HG03060 (cell line): ENCODE data around the gene SEMA6B.

Experiments
- ATAC-seq: cut with Tn5 transposase; IDR thresholded peaks from one replicate; pipeline ENCODE4 v1.9.1; 2021; ENCODE audit warnings: low read depth, moderate number of reproducible peaks; ENCODE audit not compliant: unreplicated experiment

The SEMA6B gene

GRCh38 chr19:4511300-4512054, 48.0 kb downstream of the SEMA6B start:
- ATAC-seq = no peak

DNA sequence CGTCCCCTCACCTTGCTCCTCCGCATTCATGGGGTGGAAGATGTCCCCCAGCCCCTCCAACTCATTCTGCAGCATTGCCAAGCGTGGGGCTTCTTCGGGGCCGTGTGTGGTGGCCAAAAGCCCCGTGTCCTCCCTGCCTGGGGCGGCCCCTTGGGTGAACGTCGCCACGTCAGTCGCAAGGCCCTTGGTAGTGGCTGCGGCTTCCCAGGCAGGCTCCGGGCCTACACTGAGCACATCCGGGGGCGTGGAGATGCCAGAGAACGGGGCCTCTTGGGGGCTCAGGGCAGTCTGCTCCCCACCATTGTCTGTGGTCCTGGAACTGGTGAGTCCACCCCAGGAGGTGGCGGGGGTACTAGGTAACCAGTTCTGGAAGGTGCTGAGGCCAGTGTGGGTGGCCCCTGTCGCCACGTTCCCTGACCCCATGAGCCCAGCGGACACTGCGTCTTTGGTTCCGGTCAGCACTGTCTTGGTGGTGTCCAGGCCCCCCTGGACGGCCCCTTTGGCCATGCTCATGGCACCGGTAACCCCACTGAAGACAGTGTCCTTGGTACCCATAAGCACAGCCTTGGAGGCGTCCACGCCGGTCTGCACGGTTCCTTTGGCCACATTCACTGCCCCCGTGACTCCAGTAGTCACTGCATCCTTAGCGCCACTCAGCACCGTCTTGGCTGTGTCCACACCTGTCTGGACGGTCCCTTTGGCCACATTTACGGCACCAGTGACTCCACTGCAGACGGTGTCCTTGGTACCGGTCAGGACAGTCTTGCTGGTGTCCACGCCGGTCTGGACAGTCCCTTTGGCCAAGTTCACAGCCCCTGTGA, 48.8 kb downstream of the SEMA6B start:
- no peak for ATAC-seq

GRCh38 chr19:4508698-4509097, 50.8 kb downstream of the SEMA6B start:
- no peak for ATAC-seq

- ATAC-seq = no peak
These were observed 51.7 kb downstream of the SEMA6B start for GRCh38 chr19:4507804-4508203.

- no peak for ATAC-seq
These were observed 52.4 kb downstream of the SEMA6B start for GRCh38 chr19:4507150-4507452.

- no peak for ATAC-seq
These were observed 52.9 kb downstream of the SEMA6B start for GRCh38 chr19:4506449-4507149.

DNA sequence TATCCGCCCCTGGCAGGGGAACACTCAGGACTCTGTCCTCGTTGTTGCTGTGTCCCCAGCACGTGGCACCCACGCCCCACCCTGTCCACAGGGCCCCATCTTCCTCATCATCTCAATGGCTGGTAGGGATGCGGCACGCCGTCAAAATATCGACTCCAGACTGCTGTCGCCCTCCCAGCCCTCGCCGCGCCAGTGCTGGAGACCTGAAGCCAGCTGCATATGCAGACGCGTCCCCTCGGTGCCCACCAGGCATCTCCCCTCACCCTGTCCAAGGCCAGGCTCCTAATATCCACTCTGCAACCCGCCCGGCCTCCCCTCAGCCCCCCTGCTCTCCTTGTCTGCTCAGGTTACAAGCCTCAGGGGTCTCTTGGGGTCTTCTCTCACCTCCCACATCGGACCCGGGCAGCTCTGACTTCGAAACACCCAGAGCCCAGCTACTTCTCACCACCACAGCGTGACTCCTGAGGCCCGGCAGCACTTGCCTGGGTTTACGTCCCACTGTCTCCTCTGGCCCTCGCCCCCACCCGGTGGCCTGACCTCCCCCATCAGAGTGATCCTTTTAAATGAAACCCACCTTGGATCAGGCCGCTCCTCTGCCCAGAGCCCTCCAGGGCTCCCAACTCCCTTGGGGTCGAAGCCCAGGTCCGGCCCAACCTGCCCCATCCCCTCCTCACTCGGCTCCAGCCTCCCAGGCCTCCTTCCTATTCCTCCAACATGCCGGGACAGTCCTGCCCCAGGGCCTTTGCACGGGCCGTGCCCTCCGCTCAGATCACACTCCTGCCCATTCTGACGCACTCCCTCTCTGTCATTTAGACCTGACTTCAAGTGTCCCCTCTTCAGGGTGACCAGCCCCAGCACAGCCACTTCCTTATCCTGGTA, 53.7 kb downstream of the SEMA6B start:
- no peak for ATAC-seq

DNA sequence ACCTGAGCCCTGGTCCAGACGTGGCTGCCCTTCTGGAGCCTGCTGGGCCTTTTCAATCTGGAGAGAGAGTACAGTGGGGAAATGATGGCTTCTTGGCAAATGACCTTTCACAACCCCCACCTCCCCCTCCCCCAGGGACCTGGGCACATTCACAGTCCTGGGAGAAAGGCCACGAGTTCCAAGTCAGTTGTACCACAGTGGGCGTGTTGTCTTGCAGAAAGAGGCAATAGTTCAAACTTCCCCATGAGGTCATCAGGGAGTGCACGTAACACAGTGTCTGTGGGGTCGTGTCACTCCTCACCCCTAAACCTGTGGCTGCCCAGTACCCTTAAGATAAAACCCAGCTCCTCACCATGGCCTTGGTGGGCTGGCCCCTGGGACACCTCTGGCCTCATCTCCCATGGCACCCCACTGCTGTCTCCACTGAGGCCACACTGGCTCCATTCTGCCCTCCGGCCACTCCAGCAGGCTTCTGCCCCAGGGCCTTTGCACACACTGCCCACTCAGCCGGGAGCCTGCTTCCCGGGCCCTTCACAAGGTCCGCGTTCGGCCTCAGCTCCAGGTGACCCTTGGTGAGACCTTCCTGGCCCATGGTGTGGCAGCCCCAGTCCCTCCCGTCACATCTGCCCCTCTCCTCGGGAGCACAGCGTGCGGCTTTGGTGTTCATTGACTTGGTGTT, 54.5 kb downstream of the SEMA6B start:
- ATAC-seq = no peak

DNA sequence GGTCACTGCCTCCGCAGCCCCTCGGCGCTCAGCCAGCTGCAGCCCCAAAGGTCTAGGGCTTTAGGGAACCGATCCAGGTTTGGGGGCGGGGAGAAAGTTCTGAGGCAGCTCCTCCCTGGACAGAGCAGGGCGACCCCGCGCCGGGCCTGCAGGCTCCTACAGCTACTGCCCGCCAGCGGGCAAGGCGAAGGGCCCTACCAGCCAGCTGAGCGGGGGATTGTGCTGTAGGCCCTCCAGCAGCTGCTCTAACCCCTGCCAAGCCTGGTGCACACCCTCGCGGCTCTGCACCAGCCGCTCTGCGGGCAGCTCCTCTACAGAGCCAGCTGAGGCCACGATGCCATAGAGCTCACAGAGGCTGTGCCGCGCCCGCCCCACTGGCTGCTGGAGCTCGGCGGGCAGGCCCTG, 55.2 kb downstream of the SEMA6B start:
- no peak for ATAC-seq

DNA sequence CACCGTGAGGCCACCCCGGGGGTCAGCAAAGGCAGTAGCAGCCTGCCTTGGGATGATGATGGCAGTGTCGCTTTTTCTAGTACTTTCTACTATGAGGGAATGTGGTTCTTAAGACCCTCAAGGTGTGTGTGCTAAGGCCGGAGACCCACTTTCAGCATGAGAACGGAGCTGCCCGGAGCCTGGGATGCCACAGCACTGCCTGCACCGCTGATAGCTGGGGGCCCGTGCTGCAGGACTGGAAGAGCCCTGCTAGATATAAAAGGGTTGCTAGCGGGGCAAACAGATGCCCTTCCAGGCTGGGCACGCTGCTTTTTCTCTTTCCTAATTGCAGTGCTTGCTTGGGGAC, 55.7 kb downstream of the SEMA6B start:
- no peak for ATAC-seq

DNA sequence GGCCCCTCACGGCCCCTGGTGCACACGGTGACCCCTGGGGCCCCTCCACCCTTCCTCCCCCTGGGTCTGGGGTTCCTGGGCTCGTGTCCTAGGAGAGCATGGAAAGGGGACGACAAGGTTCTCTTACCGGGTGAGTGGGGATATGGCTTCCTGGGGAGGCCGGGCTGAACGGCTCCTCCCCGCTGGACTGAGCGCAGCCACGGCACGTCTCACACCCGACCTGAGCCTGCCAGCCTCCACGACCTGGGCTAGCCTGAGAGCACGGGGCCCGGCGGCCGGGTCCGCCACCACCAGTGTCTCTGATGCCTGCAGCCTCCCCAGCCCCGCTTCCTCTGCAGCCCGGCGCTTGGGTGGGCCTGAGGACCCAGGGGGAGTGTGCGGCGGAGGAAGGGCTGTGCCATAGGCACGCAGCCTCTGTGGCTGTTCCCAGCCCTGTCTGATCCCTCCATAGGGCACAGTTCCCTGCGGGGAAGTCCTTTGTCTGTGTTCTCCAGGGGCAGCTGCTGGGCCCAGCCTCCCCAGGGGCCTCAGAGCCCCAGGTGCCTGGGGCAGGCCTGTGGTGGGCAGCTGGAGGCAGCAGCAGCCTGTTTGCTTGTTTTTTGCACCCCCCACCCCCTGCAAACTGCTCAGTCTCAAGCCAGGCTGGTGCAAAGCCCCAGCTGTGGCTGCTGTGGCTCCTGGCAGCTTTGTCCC, 56.2 kb downstream of the SEMA6B start:
- ATAC-seq = no peak

DNA sequence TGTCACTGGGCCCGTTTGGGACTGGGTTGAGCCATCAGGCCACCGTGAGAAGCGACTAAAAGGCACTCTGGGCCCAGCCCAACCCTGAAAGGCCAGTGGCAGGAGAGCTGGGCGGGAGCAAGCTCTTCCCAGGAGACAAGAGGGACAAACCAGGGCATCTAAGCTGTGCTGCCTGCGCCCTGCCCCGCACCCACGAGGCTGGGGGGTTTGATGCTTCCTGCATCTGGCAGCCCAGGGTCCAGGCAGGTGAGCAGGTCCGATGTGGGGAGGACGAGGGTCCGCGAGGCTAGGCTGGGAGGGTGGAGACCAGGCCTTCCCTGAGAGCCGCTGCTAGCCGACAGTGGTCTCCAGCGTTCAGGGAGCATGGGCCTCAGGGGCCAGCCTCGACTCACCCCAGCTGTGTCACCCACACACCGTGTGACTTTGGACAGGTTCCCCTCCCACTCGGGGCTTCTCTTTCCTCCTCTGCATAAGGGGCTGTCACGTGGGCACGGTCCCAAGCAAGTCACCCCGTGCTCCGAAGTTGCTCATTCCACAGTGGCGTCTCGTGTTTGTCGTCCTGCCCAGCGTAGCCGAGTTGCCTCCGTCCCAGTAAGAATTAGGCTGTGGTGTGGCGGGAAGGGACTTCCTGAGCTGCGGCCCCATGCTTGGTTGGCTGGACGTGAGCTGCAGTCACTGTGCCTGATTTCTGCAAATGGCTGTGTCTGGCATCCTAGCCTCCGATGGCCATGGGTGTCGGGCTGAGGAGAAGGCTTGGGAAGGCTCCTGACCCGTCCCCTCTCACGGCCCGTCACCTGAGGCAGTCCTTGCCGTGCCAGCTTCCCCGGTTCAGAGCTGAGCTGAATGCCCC, 57.0 kb downstream of the SEMA6B start:
- no peak for ATAC-seq

- no peak for ATAC-seq
These were observed 57.8 kb downstream of the SEMA6B start for GRCh38 chr19:4501691-4502090.

GRCh38 chr19:4500841-4501591, 58.5 kb downstream of the SEMA6B start:
- ATAC-seq = no peak

DNA sequence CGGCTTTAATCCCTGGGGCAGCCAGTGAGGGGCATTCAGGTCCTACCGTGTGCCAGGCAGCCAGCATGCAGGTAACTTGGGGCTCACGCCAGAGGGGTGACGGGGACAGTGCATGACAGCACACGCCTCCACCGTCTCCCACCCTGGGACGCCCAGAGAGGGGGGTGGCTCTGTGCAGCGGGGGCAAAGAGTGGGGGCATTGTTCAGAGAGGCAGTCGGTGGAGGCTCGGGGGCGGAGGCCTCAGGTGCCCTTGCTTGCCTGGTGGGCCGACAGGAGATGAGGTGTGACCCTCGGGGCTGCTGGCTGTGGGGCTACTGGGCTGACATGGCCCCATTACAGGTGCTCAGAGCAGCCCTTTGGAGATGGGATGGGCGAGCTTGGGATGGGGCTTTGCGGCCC, 59.6 kb downstream of the SEMA6B start:
- ATAC-seq = no peak

DNA sequence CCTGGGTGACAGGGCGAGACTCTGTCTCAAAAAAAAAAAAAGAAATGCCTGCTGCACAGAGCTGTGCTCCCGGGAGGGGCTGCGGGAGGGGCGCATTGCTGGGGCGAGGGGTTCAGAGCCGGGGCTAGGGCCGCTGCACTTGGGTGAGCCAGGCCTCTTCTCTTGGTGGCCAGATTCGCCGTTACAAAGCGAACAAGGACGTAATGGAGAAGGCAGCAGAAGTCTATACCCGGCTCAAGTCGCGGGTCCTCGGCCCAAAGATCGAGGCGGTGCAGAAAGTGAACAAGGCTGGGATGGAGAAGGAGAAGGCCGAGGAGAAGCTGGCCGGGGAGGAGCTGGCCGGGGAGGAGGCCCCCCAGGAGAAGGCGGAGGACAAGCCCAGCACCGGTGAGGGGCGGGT, 60.2 kb downstream of the SEMA6B start:
- ATAC-seq = no peak

DNA sequence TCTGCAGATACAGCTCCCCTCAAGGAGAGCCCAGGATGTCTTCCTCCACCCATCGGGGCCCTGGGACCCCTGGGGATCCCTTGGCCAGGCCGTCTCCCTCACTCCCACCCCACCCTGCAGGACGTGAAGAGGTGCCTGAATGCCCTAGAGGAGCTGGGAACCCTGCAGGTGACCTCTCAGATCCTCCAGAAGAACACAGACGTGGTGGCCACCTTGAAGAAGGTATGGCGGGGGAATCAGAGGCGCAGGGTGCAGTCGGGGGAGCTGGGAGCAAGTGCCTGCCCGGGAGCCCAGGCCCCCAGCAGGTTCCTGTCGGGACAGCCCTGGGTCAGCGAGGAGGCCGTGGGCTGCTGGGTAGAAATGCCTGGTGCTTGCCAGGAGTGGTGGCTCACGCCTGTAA, 60.8 kb downstream of the SEMA6B start:
- ATAC-seq = no peak

GRCh38 chr19:4497770-4498389, 61.6 kb downstream of the SEMA6B start:
- no peak for ATAC-seq
